MM.1S (cell line): ENCODE data around the gene NPW.

Experiments used
- DNase-seq: peaks from one replicate; pipeline ENCODE4 v3.0.0-alpha.2; 2015
- H2AFZ ChIP-seq: fragments of 300-600 bp; sonication (generic); 2 replicates; pipeline ENCODE4 v1.6.0; 2016; ENCODE audit warnings: antibody characterized with exemption, low read length
- H3F3A ChIP-seq: fragments of 300-600 bp; sonication (generic); 2 replicates; pipeline ENCODE4 v1.6.1; 2016; ENCODE audit warnings: mild to moderate bottlenecking, antibody characterized with exemption, low read length, moderate library complexity, mixed read lengths; ENCODE audit not compliant: insufficient read depth
- H3K27ac ChIP-seq: fragments of 300-600 bp; sonication (generic); 2 replicates; pipeline ENCODE4 v1.5.1; 2016; ENCODE audit warnings: mild to moderate bottlenecking, low read length
- H3K27me3 ChIP-seq: fragments of 300-600 bp; sonication (generic); replicated peaks from 2 replicates; pipeline ENCODE4 v1.6.0; 2016; ENCODE audit warnings: low read length; ENCODE audit not compliant: insufficient read depth
- H3K36me3 ChIP-seq: fragments of 300-600 bp; sonication (generic); replicated peaks from 2 replicates; pipeline ENCODE4 v1.6.1; 2016; ENCODE audit warnings: mild to moderate bottlenecking, low read length, mixed read lengths; ENCODE audit not compliant: insufficient read depth
- H3K4me1 ChIP-seq: fragments of 300-600 bp; sonication (generic); 2 replicates; pipeline ENCODE4 v1.6.1; 2016; ENCODE audit warnings: low read length, mixed read lengths
- H3K4me2 ChIP-seq: fragments of 300-600 bp; sonication (generic); 2 replicates; pipeline ENCODE4 v1.6.0; 2016; ENCODE audit warnings: low read depth, low read length
- H3K4me3 ChIP-seq: fragments of 300-600 bp; sonication (generic); 2 replicates; pipeline ENCODE4 v1.5.1; 2016; ENCODE audit warnings: low read length, mixed read lengths
- H3K79me2 ChIP-seq: fragments of 300-600 bp; sonication (generic); 2 replicates; pipeline ENCODE4 v1.6.1; 2016; ENCODE audit warnings: mixed run types, low read length, mixed read lengths
- H3K9ac ChIP-seq: fragments of 300-600 bp; sonication (generic); 2 replicates; pipeline ENCODE4 v1.6.1; 2016; ENCODE audit warnings: low read length, mixed read lengths
- H3K9me2 ChIP-seq: fragments of 300-600 bp; sonication (generic); replicated peaks from 2 replicates; pipeline ENCODE4 v1.6.1; 2016; ENCODE audit warnings: mild to moderate bottlenecking, low read length, mixed read lengths; ENCODE audit not compliant: insufficient read depth
- H3K9me3 ChIP-seq: fragments of 300-600 bp; sonication (generic); replicated peaks from 2 replicates; pipeline ENCODE4 v1.6.1; 2016; ENCODE audit warnings: mild to moderate bottlenecking, low read length, mixed read lengths; ENCODE audit not compliant: insufficient read depth
- H4K20me1 ChIP-seq: fragments of 300-600 bp; sonication (generic); 2 replicates; pipeline ENCODE4 v1.6.1; 2016; ENCODE audit warnings: mild to moderate bottlenecking, low read length, moderate library complexity, mixed read lengths; ENCODE audit not compliant: insufficient read depth
- CTCF ChIP-seq: fragments of 300-600 bp; sonication (generic); IDR thresholded peaks from 2 replicates; pipeline ENCODE4 v1.5.1; 2016; ENCODE audit warnings: antibody characterized with exemption, low read length, mixed read lengths
- EZH2 ChIP-seq: fragments of 300-600 bp; sonication (generic); optimal IDR thresholded peaks from 2 replicates; pipeline ENCODE3; 2017; ENCODE audit warnings: low read depth, mild to moderate bottlenecking, antibody characterized with exemption, low read length, mixed read lengths
- EZH2phosphoT487 ChIP-seq: fragments of 300-600 bp; sonication (generic); IDR thresholded peaks from 2 replicates; pipeline ENCODE4 v1.6.1; 2018; ENCODE audit warnings: antibody characterized with exemption, low read length

Gene NPW

GRCh38 chr16:1978476-1979120, 41.0 kb upstream of the NPW start:
- Histone ChIP-seq H3K9me2 (no peaks in the 10 kb centered on the region), H3K79me2 (peaks cover 5% of the 10 kb centered on the region), H3K4me2 (no peak overlapping the region), H3K27ac (no peak overlapping the region), H3K4me3 (no peak overlapping the region), H3K36me3 (no peaks in the 10 kb centered on the region), H2AFZ (no peak overlapping the region), H3K27me3 (peaks cover 39% of the 10 kb centered on the region), H3F3A (peaks cover 16% of the 10 kb centered on the region), H3K4me1 (0 out of 2 replicates have a peak, but pooled peaks cover 3% of the 10 kb centered on the region), H3K9me3 (no peaks in the 10 kb centered on the region), H4K20me1 (no peaks in the 10 kb centered on the region), H3K9ac (no peak overlapping the region)
- no peak for TF ChIP-seq CTCF
- no peak for TF ChIP-seq EZH2phosphoT487
- TF ChIP-seq EZH2 = no peak
- DNase-seq = no peak

GRCh38 chr16:1979271-1980029, 40.1 kb upstream of the NPW start:
- peaks cover 19% of the 10 kb centered on the region for H3F3A ChIP-seq
- no peak overlapping the region for H3K4me3 ChIP-seq
- H4K20me1 ChIP-seq = no peaks in the 10 kb centered on the region
- no peak overlapping the region for H3K27ac ChIP-seq
- DNase-seq = no peak
- H3K79me2 ChIP-seq = peaks cover under 1% of the 10 kb centered on the region; the same call in 1 of the 2 replicates
- H3K36me3 ChIP-seq = no peaks in the 10 kb centered on the region
- peaks cover 39% of the 10 kb centered on the region for H3K27me3 ChIP-seq
- TF ChIP-seq EZH2 (no peak), CTCF (no peak), EZH2phosphoT487 (no peak)
- no peak overlapping the region for H2AFZ ChIP-seq
- H3K9ac ChIP-seq = no peak overlapping the region
- no peaks in the 10 kb centered on the region for H3K9me3 ChIP-seq
- H3K4me1 ChIP-seq = 0 out of 2 replicates have a peak, but pooled peaks cover 3% of the 10 kb centered on the region
- no peaks in the 10 kb centered on the region for H3K9me2 ChIP-seq
- no peak overlapping the region for H3K4me2 ChIP-seq

GRCh38 chr16:1980030-1980769, 39.4 kb upstream of the NPW start:
- Histone ChIP-seq H3K4me2 (no peak overlapping the region), H3K27me3 (peaks cover 39% of the 10 kb centered on the region), H3K9me3 (no peaks in the 10 kb centered on the region), H3K79me2 (peaks cover 8% of the 10 kb centered on the region), H3F3A (peaks cover 26% of the 10 kb centered on the region), H3K27ac (no peak overlapping the region), H3K36me3 (no peaks in the 10 kb centered on the region), H3K4me3 (no peak overlapping the region), H3K4me1 (peaks cover 9% of the 10 kb centered on the region), H2AFZ (no peak overlapping the region), H3K9me2 (no peaks in the 10 kb centered on the region), H3K9ac (no peak overlapping the region), H4K20me1 (no peaks in the 10 kb centered on the region)
- no peak for TF ChIP-seq CTCF
- TF ChIP-seq EZH2 = no peak
- TF ChIP-seq EZH2phosphoT487 = no peak
- DNase-seq = no peak
